Measurements from ENCODE around the gene EYA2. TPM values are rescaled to one million over a fixed set of nuclear protein-coding genes. Genes with fewer than 3 reads are reported as not detected.

Gene EYA2
- total RNA-seq, 1 donor from 2014 or later = not detected

- Histone ChIP-seq H3K27me3 (ENCODE audit: control insufficient read depth, insufficient read depth, low read length) (peaks cover 8% of the 10 kb centered on the region), H3K4me3 (ENCODE audit: low read depth, low read length) (no peak overlapping the region), H3K36me3 (ENCODE audit: control insufficient read depth, insufficient read depth, low read length) (no peaks in the 10 kb centered on the region)
- TF ChIP-seq, protein P1, sequence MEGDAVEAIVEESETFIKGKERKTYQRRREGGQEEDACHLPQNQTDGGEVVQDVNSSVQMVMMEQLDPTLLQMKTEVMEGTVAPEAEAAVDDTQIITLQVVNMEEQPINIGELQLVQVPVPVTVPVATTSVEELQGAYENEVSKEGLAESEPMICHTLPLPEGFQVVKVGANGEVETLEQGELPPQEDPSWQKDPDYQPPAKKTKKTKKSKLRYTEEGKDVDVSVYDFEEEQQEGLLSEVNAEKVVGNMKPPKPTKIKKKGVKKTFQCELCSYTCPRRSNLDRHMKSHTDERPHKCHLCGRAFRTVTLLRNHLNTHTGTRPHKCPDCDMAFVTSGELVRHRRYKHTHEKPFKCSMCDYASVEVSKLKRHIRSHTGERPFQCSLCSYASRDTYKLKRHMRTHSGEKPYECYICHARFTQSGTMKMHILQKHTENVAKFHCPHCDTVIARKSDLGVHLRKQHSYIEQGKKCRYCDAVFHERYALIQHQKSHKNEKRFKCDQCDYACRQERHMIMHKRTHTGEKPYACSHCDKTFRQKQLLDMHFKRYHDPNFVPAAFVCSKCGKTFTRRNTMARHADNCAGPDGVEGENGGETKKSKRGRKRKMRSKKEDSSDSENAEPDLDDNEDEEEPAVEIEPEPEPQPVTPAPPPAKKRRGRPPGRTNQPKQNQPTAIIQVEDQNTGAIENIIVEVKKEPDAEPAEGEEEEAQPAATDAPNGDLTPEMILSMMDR (IDR thresholded peaks at IDR 0.05; ENCODE audit: insufficient read depth, low read length, poor library complexity, severe bottlenecking) = no peak
- no peak for DNase-seq (ENCODE audit: low read depth)
Observed at GRCh38 chr20:46903256-46903655, 8.6 kb downstream of the EYA2 start.

DNA sequence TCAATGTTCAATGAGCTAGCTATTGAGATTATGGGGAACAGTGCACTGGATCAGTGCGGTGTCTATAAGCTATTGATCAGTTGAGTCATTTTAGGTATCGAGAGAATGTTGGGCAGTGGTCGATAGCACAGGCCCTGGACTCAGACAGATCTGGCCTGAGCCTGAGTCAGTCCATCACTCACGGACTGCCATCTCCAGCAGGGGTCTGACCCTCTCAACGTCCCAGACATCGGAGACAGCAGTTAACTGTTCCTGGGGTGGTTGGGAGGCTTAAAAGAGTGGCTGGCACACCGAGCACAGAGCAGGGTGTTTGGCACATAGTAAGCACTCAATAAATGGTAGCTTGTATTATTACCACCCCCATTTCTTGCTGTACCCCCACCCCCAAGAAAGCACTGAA lies 9.3 kb downstream of the EYA2 start:
- no peak for DNase-seq (ENCODE audit: low read depth)
- peaks cover 5% of the 10 kb centered on the region for H3K27me3 ChIP-seq (ENCODE audit: control insufficient read depth, insufficient read depth, low read length)
- no peaks in the 10 kb centered on the region for H3K36me3 ChIP-seq (ENCODE audit: control insufficient read depth, insufficient read depth, low read length)
- TF ChIP-seq, protein P1 (IDR thresholded peaks at IDR 0.05; ENCODE audit: insufficient read depth, low read length, poor library complexity, severe bottlenecking) = no peak
- no peak overlapping the region for H3K4me3 ChIP-seq (ENCODE audit: low read depth, low read length)

DNA sequence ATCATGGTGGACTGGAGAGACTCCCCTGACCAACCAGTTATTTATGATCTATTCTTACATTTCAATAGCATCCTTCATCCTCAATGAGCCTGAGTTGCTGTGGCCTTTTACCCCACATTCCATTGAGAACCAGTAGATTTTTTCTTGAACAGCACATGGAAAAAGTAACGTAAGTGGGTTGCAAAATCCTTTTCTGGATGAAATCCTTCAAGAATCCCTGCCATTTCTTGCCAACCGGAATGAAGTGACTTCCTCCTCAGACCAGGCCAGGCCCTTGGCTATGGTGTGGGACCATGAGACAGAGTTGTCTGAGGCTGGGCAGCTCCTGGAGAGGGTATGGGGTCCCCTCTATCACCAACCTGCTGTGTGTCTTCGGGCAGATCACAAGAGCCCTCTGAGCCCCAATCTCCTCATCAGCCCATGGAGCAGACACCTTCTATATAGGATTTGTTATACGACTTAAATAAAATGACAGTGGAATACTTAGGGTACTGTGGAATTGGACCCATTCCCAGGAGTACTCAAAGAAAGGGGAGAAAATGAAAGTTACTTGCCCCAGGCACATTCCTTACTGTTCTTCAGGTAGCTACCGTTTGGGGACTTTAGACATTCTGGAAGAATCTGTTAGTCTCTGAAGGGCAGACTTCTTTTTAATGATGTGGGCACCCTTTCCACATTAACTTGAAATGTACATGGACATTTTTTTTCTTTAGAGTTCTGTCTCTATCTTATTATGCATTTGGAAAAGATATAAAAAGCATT lies 10.9 kb downstream of the EYA2 start:
- DNase-seq (ENCODE audit: low read depth) = no peak
- Histone ChIP-seq H3K27me3 (ENCODE audit: control insufficient read depth, insufficient read depth, low read length) (peaks cover 4% of the 10 kb centered on the region), H3K4me3 (ENCODE audit: low read depth, low read length) (no peak overlapping the region), H3K36me3 (ENCODE audit: control insufficient read depth, insufficient read depth, low read length) (no peaks in the 10 kb centered on the region)
- TF ChIP-seq, protein P1 (IDR thresholded peaks at IDR 0.05; ENCODE audit: insufficient read depth, low read length, poor library complexity, severe bottlenecking) = no peak

- DNase-seq (ENCODE audit: low read depth) = no peak
- peaks cover 2% of the 10 kb centered on the region for H3K27me3 ChIP-seq (ENCODE audit: control insufficient read depth, insufficient read depth, low read length)
- TF ChIP-seq, protein P1 (IDR thresholded peaks at IDR 0.05; ENCODE audit: insufficient read depth, low read length, poor library complexity, severe bottlenecking) = no peak
- no peaks in the 10 kb centered on the region for H3K36me3 ChIP-seq (ENCODE audit: control insufficient read depth, insufficient read depth, low read length)
- H3K4me3 ChIP-seq (ENCODE audit: low read depth, low read length) = no peak overlapping the region
Observed at GRCh38 chr20:46913329-46914044, 18.8 kb downstream of the EYA2 start.

- Histone ChIP-seq H3K36me3 (ENCODE audit: control insufficient read depth, insufficient read depth, low read length) (no peaks in the 10 kb centered on the region), H3K27me3 (ENCODE audit: control insufficient read depth, insufficient read depth, low read length) (peaks cover 2% of the 10 kb centered on the region), H3K4me3 (ENCODE audit: low read depth, low read length) (no peak overlapping the region)
- DNase-seq (ENCODE audit: low read depth) = no peak
- TF ChIP-seq, protein P1 (IDR thresholded peaks at IDR 0.05; ENCODE audit: insufficient read depth, low read length, poor library complexity, severe bottlenecking) = no peak
Observed at GRCh38 chr20:46914789-46915379, 20.2 kb downstream of the EYA2 start.

Data from kidney epithelial cell (primary cell).